ENCODE data around the gene FOXA3.
"Not testable (repeated sequence)": the region's sequence is repeated elsewhere in the genome, so short reads cannot be mapped to it uniquely, and the experiment has no call there.

The FOXA3 gene

DNA sequence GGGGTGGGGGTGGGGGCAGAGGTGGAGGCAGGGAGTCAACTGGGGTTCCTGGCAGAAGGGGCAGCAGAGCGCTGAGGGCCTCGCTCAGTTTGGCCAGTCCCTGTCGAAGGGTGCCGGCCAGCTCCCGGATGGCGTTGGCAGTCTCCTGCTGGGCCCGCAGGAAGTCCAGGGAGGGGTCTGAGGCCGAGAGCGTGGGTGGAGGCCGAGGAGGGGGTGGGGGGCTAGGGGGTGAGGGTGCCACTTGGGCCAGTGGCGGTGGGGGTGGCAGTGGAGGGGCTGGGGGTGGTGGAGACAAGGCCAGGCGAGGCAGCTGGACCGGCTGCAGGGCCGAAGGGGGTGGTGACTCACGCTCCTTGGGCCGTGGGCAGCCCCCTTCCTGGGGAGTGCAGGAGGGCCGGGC, 26.8 kb downstream of the FOXA3 start:
- no peak for DNase-seq (ENCODE audit: low spot score)

DNA sequence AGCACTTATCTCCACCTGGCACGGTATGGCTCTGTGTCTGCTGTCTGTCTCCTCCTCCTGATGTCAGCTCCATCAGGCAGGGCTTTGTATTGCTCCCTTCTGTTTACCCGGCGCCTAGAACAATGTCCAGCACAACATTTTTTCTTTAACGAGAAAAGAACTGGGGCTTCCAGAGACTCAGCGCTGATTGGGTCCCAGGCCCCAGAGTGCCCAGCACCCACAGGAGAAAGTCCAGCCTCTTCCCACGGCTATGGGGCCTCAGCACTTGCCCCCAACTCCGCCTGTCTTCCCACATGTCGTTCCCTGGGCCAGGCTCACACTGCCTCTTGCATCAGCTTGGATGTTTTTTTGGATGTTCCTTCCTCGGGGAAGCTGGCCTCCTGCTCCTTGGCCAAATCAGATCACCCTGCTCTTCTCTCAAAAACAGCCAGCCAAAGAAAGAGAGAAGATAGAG, 31.4 kb downstream of the FOXA3 start:
- no peak for DNase-seq (ENCODE audit: low spot score)

DNA sequence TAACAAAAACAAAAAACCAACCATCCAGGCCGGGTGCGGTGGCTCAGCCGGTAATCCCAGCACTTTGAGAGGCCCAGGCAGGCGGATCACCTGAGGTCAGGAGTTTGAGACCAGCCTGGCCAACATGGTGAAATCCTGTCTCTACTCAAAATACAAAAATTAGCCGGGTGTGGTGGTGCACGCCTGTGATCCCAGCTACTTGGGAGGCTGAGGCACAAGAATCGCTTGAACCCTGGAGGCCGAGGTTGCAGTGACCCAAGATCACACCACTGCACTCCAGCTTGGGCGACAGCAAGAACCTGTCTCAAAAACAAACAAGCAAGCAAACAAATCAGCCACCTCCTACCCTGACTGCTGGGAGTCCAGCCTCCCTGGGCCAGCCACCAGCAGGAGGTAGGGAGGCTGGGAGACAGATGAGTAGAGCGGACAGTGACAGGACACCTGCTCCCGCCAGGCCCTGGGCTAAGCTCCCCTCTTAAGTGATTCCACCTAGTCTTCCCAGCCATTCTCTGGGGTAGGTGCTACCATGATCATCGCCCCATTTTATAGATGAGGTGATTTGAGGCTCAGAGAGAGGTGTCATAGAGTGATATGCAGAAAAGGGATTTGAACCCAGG, 32.0 kb downstream of the FOXA3 start:
- not testable (repeated sequence) for DNase-seq (ENCODE audit: low spot score)

DNA sequence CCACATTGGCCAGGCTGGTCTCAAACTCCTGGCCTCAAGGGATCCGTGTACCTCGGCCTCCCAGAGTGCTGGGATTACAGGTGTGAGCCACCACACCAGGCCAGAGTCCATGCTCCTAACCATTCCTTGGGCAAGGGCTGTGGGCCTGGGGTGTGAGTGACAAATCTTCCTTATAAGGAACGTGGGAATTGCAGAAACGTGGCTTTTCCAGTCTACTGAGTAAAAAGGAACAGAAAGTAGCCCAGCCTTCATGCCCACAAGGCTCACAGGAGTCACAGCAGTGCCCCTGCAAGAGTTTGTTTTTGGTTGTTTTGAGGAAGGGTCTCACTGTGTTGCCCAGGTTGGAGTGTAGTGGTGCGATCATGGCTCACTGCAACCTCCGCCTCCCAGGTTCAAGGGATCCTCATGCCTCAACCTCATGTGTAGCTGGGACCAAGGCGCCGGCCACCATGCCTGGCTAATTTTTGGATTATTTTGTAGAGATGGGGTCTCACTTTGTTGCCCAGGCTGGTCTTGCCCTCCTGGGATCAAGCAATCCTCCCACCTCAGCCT, 33.2 kb downstream of the FOXA3 start:
- no peak for DNase-seq (ENCODE audit: low spot score)

DNA sequence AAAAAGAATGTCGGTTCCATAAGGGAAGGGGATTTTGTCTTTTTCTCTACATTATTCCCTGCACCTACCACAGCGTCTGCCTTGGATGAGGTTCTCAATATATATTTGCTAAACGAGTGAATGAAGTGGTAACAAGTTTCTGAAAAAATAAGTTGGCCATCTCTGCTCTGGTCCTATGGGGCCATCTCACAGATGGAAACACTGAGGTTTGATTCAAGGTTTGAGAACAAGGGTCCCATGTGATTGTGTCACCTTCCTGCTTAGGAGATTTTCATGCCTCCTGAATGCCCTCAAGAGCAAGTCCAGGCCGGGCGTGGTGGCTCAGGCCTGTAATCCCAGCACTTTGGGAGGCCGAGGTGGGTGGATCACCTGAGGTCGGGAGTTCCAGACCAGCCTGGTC, 35.1 kb downstream of the FOXA3 start:
- no peak for DNase-seq (ENCODE audit: low spot score)

DNA sequence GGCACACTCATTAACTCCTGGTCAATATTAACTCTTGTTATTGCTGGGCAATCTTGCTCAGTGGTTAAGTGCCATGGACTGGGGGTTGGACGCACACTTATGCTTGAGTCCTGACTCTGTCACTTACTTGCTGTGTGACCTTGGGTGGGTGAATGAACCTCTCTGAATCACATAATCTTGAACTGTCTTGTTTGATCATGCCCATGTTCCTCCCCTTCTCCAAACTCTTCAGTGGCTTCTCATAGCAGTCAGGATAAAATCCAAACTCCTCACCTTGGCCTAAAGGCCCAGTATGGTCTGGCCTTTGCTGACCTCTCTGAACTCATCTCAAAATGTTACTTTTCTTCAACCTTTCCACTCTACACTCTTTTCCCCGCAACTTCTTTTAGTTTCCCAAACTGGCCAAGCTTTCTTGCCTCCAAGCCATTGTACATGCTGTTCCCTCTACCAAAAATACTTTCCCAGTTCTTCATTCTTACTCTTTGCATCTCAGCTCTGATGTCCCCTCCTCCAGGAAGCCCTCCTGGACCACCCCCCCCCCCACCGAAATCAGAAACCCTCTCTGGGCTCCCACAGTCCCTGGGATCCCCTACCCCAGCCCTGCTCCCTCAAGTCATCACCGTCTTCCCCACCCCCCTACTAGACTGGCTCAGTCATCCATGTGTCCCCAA, 35.9 kb downstream of the FOXA3 start:
- no peak for DNase-seq (ENCODE audit: low spot score)

DNA sequence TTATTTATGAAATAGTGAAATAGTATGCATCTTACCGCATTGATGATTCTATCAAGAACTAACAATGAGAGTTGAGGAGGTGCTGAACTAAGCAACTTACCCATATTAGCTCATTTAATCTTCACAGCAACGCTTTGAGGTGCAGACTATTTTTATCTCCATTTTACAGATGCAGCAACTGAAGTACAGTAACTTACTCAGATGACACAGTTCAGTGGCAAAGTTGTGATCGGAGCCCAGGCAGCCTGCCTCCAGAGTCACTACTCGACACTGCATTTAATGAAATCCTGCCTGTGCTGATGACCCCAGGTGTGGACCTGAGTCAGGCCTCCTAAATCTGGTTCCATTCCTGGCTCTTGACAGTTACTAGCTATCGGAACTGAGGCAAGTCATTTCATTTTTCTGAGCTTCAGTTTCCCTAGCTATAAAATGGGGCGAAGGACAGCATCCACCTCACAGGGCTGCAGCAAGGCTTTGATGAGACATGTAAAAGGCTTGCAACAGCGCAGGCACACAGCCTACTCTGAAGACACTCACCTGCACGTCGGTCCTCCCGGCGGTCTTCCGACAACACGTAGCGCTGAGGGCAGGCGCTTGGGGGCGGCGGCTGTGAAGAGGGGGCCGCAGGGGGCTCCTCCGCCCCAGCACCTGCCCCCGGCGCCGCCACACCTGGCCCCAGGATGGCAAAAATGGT, 36.8 kb downstream of the FOXA3 start:
- no peak for DNase-seq (ENCODE audit: low spot score)

DNA sequence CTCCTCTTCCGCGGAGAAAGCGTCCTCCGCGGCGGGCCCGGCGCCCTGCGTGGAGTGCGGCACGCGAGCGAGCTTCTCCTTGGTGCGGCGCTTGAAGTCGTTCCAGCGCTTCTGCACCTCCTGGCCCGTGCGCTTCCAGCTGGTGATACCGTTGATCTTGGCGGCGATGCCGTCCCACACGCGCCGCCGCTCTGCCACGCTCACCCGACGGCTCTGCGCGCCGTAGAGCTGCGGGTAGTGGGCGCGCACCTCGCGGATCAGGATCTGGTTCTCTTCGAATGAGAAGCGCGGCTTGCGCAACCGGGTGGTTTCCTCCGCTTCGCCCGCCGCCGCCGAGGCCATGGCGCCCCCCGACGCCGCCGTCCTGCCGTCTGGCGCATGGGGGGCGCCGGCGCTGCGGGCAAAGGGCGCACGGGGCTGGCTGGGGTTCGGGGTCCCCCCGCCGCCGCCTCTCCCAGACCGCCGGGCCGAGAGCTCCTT, 37.3 kb downstream of the FOXA3 start:
- DNase-seq (ENCODE audit: low spot score), result peak; percentile 56

DNA sequence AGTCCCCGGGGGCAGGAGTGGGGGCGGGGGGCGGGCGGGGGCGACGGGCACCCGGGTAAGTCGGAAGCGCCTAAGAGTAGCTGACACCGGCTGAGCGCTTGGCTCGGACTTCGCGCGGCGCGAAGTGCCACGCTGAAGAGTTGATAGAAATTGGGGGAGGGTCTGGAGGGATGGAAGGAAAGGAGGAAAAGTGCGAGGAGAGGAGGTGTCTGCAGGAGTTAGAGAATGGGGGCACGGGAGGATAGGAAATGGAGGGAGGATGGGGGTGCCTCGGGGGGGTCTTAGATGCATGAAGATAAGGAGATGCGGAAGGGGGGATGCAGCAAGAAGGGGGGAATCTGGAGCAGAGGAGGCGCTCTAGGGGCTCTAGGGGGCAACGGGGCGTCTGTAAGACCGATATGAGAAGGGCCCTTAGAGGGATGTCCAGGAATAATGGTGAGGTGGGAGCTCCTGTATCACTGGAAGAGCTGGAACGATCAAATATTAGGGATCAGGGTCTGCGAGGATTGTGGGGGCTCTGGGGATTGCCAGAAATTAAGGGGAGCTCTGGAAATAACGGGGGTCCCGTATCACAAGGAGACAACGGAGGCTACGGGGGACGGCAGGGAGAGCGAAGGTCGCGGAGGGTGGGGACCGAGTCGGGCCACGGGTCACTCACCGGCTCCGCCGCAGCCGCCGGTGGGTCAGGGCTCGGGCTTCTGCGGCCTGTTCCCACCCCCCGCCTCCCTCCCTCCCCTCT, 38.0 kb downstream of the FOXA3 start, which contains the start of gene MYPOP:
MYPOP (minus strand) TSS at position 702 of the 739 bp plus-strand sequence. CDS start 840 bp downstream, outside the sequence.
- no peak for DNase-seq (ENCODE audit: low spot score)

DNA sequence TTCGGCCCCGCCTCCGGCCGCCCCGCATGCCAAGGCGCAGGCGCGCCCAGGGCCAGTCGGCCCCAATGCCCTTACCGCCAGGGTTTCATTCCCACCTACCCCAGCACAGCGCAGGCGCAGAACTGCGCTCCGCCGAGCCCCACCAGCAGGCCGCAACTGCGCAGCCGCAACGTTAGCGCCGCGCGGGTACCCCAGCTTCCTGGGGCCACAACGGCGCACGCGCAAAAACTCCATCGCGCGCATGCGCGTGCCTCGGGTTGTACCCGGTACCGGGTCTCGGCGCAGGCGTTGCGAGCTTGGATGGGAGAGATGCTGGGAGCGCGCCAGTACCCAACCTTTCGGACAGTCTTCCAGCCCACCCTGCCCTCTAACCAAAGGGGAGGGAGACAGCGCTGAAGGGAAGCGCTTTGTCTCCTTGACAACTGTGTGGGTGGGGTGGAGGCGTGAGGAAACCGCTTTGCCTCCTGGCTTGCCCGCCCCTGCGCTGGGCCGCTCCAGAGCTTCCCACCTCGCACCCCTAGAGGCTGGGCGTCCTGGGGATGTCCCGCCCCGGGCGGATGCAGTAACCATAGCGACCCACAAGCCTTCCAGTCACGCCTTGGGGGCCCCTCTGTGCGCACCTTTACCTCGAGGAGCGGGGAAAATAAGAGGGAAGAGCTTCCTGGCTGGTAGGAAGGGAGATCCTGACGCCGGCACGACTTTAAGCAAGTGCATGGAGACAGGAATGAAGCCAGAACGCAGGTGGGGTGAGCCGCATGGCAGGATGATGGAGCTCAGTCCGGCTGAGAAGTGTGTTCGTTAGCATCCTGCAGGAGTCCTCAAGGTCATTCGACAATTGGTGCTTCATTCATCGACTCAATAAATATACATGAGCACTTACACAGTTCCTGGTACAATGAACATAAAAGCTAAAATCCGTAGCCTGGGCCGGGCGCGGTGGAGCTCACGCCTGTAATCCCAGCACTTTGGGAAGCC, 38.8 kb downstream of the FOXA3 start:
- peak; percentile 100 for DNase-seq (ENCODE audit: low spot score)

DNA sequence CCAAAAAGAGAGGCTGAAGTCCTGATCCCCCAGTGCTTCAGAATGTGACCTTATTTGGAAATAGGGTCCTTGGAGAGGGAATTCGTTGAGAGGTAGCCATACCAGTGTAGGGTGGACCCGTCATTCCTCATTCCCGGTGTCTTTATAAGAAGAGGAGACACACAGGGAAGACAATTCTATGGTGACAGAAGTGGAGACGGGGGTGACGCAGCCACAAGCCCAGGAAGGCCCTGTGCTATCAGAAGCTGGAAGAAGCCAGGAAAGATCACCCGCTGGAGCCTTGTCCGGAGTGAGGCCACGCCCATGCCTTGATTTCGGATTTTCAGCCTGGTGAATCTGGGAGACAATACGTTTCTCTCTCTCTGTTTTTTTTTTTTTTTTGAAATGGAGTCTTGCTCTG, 40.9 kb downstream of the FOXA3 start:
- DNase-seq (ENCODE audit: low spot score), result no peak

DNA sequence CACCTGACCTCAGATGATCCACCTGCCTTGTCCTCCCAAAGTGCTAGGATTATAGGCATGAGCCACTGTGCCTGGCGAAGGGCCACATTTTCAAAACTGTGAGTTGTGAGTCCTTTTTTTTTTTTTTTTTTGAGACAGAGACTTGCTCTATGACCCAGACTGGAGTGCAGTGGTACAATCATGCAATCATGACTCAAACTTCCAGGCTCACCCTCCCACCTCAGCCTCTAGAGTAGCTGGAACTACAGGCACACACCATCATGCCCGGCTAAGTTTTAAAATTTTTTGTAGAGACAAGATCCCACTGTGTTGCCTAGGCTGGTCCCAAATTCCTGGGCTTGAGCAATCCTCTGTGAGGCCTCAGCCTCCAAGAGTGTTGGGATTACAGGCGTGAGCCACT, 42.1 kb downstream of the FOXA3 start:
- no peak for DNase-seq (ENCODE audit: low spot score)

DNA sequence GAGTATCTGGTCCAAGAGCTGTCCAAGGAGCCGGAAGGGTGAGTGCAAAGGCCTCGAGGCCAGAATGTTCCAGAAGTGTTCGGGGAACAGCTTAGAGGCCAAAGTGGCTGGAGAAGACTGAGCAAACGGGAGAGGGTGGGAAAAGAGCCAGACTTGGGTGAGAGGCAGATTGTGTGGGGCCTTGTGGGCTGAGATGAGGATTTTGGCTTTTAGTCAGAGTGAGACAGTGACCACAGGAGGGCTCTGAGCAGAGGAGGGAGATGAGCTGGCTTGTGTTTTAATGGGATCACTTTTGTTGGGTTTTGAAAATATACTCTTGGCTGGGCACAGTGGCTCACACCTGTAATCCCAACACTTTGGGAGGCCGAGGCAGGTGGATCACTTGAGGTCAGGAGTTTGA, 44.8 kb downstream of the FOXA3 start:
- DNase-seq (ENCODE audit: low spot score), result no peak

DNA sequence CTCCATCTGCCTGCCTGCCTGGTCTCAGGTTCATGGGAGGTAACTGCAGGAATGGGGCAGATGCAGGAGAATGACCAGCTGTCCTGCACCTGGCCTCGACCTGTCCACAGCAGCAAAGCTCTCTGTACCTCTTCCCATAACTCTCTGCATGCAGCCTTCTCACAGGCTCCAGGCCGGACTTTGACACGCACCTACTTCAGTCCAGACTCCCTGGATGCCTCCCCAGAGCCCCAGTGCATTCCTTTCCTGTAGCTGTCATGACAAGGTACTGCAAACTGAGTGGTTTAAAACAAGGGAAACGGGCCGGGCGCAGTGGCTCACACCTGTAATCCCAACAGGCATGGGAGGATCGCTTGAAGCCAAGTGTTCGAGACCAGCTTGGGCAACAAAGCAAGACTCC, 47.2 kb downstream of the FOXA3 start:
- DNase-seq (ENCODE audit: low spot score), result no peak

DNA sequence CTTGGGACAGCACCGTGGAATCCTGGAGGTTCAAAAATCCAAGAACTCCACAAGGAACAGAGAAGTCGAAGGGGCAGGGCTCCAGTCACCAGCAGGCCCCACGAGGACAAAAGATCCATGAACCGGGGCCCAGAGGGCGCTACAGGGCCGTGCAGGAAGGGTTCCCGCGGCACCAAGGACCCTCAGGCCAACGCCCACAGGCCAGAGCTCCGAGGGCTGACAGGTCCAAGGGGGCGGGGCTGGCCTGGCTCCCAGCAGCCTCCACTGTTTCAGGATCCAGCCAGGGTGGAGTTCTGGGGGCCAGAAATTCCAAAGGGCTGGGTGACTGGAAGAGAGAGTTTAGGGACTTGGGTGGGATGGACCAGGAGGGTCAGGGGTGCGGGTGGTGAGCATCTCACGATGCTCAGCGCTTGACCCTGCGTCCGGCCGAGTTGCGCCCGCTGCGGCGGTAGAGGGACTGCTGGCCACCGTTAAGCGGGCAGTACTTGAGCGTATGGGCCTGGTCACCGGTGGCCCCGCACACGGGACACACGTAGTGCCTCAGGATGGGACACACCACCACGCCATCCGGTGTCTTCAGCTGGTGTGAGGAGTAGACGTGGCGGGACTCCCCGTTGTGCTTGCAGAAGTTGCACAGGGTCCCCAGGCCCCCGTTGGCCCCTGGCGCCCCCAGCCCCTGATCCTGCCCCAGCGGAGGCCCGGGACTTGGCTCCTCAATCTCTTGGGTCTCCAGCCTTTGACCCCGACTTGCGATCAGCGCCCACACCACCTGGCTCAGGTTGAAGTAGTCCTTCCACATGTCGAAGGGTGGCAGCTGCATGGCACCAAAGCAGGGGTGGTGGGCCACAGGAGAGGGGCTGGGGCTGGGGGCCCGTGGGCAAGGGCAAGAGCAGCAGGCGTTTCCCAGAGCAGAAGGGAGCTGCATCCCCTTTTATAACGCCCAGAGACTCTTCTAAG, 50.0 kb downstream of the FOXA3 start, which contains the start of gene NANOS2:
NANOS2 (minus strand) TSS at position 905 of the 957 bp plus-strand sequence; CDS start at position 820, 85 bp downstream.
- DNase-seq (ENCODE audit: low spot score), result no peak

DNA sequence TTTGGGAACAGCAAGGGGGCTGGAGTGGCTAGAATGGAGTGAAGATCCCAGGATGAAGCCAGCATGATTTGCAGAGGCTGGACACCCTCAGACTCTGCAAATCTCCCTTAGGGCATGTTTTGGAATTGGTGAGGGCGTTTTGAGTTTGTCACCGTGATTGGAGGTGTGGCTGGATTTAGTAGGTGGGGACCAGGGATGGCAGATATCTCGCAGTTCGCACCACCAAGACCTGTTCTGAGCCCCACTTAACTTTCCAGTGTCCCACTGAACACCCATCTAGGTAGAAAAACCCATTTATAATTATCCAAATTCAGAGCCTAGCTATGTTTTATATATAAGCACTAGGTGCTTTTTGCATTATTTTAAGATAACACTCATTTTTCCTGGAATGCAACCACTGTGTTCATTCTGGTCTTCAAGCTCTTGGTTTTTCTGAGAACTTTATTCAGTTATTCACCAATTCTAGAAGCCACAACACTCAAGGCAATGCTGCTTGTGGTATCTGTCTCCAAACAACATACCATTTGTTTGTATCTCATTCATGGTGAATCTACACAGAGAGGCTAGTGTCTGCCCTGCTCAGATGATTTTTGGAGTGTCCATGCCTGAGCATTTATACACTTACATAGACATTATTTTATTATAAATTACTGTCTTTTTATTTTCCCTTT, 53.4 kb downstream of the FOXA3 start:
- no peak for DNase-seq (ENCODE audit: low spot score)

DNA sequence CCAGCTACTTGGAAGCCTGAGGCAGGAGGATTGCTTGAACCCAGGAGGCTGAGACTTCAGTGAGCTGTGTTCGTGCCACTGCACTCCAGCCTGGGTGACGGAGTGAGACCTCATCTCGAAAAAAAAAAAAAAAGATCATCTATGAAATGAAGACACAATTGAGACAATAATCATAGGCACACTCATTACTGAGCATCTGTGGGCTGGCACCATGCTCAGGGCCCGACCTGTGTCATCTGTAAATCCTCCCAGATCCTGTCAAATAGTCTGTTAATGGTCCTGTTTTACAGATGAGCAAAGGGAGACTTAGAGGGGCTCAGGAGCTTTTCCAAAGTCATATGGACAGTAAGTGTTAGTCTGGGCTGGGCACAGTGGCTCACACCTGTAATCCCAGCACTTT, 54.6 kb downstream of the FOXA3 start:
- DNase-seq (ENCODE audit: low spot score), result no peak

DNA sequence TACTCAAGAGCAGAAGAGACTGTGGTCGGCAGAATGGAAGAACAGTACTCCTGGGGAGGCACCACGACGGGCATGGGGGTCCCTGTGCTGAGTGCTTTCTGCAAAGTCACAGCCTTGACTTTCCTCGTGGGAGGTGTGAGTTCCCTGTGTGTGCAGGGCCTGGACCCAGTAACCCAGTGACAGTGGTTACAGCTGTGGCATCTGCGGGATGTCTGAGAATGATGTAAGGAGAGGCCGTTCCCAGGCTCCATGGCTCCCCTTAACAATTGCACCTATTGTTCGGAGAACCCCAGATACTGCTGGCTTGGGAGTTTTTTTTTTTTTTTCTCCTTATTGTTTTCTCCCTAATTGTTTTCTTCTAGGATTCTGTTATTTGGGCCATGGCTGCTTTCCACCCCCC, 55.6 kb downstream of the FOXA3 start:
- DNase-seq (ENCODE audit: low spot score), result no peak

DNA sequence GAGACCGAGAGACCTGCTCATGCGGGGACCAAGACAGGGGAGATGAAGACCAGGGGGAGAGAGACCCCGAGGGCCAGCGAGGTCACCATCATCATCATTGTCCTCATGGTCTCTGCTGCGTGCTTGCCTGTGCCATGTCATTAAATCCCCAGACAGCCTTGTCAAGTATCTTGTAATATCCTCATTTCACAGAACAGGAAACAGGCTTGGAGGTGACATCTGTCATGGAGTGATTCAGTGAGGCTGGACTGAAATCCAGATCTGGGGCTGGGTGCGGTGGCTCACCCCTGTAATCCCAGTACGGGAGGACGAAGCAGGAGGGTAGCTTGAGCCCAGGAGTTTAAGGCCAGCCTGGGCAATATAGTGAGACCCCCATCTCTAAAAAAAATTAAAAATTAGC, 56.3 kb downstream of the FOXA3 start:
- DNase-seq (ENCODE audit: low spot score), result no peak

Data from AG08396 (cell line).